ENCODE results near the gene UNG. TPM values are rescaled to one million over a fixed set of nuclear protein-coding genes. Genes with fewer than 3 reads are reported as not detected.

Gene UNG
- total and polyA plus RNA-seq, 9 of the 15 experiments (the other 6 are each of a cell fraction or from before 2014, with no cell fraction given), result 8.4 to 59.8 (median 41.0) TPM

DNA sequence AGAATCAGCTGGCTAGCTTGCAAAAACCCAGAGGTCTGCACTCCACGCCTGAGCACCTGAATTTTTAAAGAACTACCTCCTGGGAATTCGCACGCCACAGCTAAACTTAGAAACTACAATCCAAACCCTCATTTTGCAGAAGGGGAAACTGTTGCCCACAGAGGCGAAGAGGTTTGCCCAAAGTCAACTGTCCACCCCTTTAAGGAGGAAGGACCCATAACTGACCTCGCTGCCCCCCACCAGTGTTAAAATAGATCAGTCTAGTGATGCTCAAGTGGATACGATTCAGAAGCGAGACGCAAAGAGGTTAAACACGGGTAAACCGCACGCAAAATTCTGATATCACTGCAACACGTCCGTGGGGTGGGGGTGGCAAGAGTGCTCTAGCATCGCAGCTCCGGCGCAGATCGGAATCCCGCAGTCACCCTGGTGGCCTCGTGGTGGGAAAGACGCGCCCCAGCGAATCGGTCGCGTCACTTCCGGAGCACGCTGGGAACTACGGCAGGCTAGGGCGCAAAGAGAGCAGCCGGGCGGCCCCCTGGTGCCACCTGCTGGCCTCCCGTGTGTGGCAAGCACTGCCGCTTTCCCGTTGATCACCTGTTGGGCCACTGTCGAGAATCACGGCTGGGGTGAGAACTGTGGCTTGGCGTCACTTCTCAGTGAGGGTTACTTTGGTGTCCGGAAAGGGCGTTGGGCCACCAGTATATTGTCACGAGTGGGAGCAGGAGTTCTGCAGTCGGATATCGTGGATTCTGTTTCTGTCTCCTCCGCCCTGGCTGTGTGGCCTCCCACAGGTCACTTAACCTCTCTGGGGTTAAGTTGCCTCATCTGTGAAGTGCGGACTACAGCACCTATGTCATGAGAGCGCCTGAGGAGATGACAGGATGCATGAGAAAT lies 4.1 kb upstream of the UNG start, which contains the start of gene ALKBH2 (continued):
- TF ChIP-seq CAMTA2 (CRISPR knock-in tag; conservative IDR thresholded peaks at IDR 0.05), result no peak
- no peak for TF ChIP-seq ZNF551 (CRISPR knock-in tag; IDR thresholded peaks at IDR 0.05)
- TF ChIP-seq, protein P1, sequence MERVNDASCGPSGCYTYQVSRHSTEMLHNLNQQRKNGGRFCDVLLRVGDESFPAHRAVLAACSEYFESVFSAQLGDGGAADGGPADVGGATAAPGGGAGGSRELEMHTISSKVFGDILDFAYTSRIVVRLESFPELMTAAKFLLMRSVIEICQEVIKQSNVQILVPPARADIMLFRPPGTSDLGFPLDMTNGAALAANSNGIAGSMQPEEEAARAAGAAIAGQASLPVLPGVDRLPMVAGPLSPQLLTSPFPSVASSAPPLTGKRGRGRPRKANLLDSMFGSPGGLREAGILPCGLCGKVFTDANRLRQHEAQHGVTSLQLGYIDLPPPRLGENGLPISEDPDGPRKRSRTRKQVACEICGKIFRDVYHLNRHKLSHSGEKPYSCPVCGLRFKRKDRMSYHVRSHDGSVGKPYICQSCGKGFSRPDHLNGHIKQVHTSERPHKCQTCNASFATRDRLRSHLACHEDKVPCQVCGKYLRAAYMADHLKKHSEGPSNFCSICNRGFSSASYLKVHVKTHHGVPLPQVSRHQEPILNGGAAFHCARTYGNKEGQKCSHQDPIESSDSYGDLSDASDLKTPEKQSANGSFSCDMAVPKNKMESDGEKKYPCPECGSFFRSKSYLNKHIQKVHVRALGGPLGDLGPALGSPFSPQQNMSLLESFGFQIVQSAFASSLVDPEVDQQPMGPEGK (CRISPR knock-in tag; IDR thresholded peaks at IDR 0.05; ENCODE audit: borderline replicate concordance), result no peak
- no peak for TF ChIP-seq ZNF589 (CRISPR knock-in tag; IDR thresholded peaks at IDR 0.05; ENCODE audit: low read depth)
- TF ChIP-seq EHMT2 (IDR thresholded peaks at IDR 0.05), result no peak
- no peak for TF ChIP-seq XRCC4 (IDR thresholded peaks at IDR 0.05; ENCODE audit: extremely low read depth, insufficient read depth, insufficient read length)
- TF ChIP-seq ZFP36 (IDR thresholded peaks at IDR 0.05; ENCODE audit: low read depth, low read length, partially characterized antibody), result peak; percentile 90
- TF ChIP-seq NR2C1 (IDR thresholded peaks at IDR 0.05), result peak; percentile 57; the same call in 1 of the 2 replicates
- TF ChIP-seq NR2C1 (tag; IDR thresholded peaks at IDR 0.05), result peak; percentile 78
- TF ChIP-seq MED1 (CRISPR knock-in tag; IDR thresholded peaks at IDR 0.05; ENCODE audit: borderline replicate concordance), result no peak
- TF ChIP-seq, protein P2, sequence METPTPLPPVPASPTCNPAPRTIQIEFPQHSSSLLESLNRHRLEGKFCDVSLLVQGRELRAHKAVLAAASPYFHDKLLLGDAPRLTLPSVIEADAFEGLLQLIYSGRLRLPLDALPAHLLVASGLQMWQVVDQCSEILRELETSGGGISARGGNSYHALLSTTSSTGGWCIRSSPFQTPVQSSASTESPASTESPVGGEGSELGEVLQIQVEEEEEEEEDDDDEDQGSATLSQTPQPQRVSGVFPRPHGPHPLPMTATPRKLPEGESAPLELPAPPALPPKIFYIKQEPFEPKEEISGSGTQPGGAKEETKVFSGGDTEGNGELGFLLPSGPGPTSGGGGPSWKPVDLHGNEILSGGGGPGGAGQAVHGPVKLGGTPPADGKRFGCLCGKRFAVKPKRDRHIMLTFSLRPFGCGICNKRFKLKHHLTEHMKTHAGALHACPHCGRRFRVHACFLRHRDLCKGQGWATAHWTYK (CRISPR knock-in tag; IDR thresholded peaks at IDR 0.05), result 0 out of 2 replicates have a peak, but pooled peaks have one; percentile 23
- TF ChIP-seq POU5F1 (IDR thresholded peaks at IDR 0.05; ENCODE audit: borderline replicate concordance, low read depth, low read length, partially characterized antibody), result peak; percentile 58
- TF ChIP-seq MCM2 (IDR thresholded peaks at IDR 0.05; ENCODE audit: low read depth), result no peak
- no peak for TF ChIP-seq CHD1 (IDR thresholded peaks at IDR 0.05; ENCODE audit: low read length)
- TF ChIP-seq CTBP1 (IDR thresholded peaks at IDR 0.05; ENCODE audit: borderline replicate concordance), result peak; percentile 89
- peak; percentile 91 for TF ChIP-seq RB1 (IDR thresholded peaks at IDR 0.05; ENCODE audit: low read depth)
- TF ChIP-seq, protein P3, sequence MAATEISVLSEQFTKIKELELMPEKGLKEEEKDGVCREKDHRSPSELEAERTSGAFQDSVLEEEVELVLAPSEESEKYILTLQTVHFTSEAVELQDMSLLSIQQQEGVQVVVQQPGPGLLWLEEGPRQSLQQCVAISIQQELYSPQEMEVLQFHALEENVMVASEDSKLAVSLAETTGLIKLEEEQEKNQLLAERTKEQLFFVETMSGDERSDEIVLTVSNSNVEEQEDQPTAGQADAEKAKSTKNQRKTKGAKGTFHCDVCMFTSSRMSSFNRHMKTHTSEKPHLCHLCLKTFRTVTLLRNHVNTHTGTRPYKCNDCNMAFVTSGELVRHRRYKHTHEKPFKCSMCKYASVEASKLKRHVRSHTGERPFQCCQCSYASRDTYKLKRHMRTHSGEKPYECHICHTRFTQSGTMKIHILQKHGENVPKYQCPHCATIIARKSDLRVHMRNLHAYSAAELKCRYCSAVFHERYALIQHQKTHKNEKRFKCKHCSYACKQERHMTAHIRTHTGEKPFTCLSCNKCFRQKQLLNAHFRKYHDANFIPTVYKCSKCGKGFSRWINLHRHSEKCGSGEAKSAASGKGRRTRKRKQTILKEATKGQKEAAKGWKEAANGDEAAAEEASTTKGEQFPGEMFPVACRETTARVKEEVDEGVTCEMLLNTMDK (IDR thresholded peaks at IDR 0.05; ENCODE audit: borderline replicate concordance, insufficient read depth, low read depth, low read length, poor library complexity, severe bottlenecking), result peak; percentile 65
- TF ChIP-seq, protein P4, sequence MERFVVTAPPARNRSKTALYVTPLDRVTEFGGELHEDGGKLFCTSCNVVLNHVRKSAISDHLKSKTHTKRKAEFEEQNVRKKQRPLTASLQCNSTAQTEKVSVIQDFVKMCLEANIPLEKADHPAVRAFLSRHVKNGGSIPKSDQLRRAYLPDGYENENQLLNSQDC (CRISPR knock-in tag; IDR thresholded peaks at IDR 0.05), result no peak
- TF ChIP-seq SRSF1 (IDR thresholded peaks at IDR 0.05; ENCODE audit: low read depth, low read length), result no peak
- TF ChIP-seq PML (IDR thresholded peaks at IDR 0.05; ENCODE audit: low read length), result peak; percentile 68

All from K562 (cell line).